Smooth muscle cell of bladder (primary cell): Measurements from ENCODE around the gene CR2. TPM values are rescaled to one million over a fixed set of nuclear protein-coding genes. Genes with fewer than 3 reads are reported as not detected.

Experiments used
- total RNA-seq: library from RNA; depleted of rRNA; stranded (reverse); fragments of >200 nt; gene quantifications from 2 replicates; pipeline ENCODE4 v1.2.3, GENCODE V29; 2014

CR2 gene
- not detected in 2 replicates for total RNA-seq

GRCh38 chr1:207454046-207454964, at the start of gene CR2:
Gene CR2, plus strand, starts transcription at chr1:207454328. Its CDS starts 91 bp downstream, at chr1:207454419.

GRCh38 chr1:207495801-207496792, 42.0 kb downstream of the CR2 start, which contains the start of gene CR1:
Gene CR1, plus strand, starts transcription at chr1:207496157. Its CDS starts 111 bp downstream, at chr1:207496268.

Other genes with a start within 250 kb of the CR2 start
- 40.8 and 42.1 TPM in 2 replicates for gene CD55, start 132.7 kb upstream of the CR2 start, total RNA-seq
- gene CR1, start 41.8 kb downstream of the CR2 start, total RNA-seq: not detected in 2 replicates
- not detected in 2 replicates for gene CR1L, start 190.8 kb downstream of the CR2 start, total RNA-seq